GM19467 (cell line): ENCODE results near the gene TMEM209.
"Not testable (repeated sequence)": the region's sequence is repeated elsewhere in the genome, so short reads cannot be mapped to it uniquely, and the experiment has no call there.

ENCODE experiments used
- ATAC-seq: cut with Tn5 transposase; IDR thresholded peaks from one replicate; pipeline ENCODE4 v1.9.1; 2021; ENCODE audit warnings: mild to moderate bottlenecking, moderate library complexity; ENCODE audit not compliant: unreplicated experiment

The TMEM209 gene

DNA sequence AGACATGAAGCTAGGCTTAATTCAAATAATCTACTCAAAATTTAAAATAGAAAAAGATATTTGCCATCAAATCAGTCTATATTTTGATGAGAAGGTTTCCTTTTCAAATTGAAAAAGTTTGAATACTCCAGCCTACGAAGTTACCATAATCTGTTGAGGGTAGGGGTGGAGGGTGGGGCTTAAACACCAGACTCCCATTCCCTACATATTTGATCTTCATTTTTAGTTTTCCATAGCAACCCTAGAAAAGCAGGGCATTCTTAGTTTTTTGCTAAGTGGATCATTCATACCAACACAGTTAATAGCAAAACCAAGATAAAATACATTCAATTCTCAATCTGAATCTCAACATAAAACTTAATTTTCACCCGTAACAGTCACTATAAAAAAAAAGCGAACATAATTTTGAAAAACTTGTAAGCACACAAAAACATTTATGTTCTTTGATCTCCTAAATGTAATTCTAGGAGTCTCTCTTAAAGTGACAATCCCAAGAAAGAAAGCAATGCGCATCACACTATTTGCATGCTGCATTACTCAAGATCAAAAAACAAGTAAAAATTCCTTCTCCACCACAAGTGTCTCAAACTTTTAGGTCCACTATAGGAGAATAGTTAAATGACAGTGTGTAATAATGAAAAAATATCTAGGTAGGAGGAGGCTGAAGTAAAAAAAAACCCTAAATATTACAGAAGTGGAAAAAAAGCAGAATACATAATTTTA lies 30.8 kb downstream of the TMEM209 start:
- ATAC-seq, result no peak

DNA sequence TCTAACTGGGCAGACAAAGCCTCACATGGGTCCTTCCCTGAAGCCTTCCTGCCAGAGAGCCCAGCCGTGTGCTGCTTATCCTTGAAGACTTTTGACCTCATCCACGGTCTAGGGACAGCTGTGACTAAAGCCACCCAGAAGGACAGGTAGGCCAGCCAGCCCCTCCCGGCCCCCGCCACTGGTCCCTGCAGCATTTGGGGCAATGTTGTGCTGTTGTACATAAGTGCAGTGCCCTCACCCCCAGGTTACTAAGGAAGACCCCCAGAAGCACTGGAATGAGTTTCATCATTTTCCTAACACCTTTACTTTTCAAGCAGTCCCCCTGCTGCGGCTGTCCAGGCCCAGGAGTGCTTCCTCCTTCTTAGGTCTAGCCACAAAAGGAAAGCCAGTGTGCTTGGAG lies 43.0 kb downstream of the TMEM209 start:
- no peak for ATAC-seq

DNA sequence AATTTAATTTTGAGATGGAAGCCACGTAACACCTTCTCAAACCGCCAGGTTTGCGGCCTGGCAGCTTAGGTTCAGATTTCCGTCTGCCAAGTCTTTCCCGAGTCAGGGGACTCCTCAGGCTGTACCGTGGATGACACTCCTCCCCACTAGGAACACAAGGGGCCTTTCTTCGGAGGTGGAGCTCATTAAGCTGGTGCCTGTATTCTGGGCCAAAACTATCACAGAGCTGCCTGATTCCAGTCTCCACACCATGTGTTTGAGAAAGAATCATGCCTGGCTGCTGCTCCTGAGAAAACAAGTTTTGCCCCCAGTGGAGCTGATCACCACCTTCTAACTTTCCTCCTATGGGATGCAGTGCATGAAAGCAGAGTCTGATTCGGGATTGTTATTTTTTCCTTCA lies 44.8 kb downstream of the TMEM209 start:
- ATAC-seq, result no peak

- no peak for ATAC-seq
These were observed 45.2 kb downstream of the TMEM209 start for GRCh38 chr7:130160023-130160422.

DNA sequence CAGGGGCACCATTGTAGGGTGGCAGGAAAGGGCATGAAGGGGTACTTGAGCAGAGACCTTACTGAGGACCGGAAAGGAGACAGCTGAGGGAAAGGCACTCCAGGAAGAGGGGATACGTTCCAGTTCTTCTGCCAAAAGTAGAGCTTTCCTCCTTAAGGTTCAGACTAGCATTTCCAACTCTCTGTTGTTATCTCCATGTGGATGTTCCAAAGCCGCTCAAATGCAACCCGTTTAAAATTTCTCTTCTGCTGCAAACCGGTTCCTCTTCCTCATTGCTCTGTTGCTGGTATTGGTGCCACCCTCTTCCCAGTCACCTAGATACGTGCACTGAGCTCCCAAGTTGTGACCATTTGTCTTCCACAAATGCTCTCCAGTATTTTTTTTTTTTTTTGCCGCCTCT lies 47.5 kb downstream of the TMEM209 start:
- ATAC-seq, result no peak

GRCh38 chr7:130156140-130156539 lies 49.1 kb downstream of the TMEM209 start:
- ATAC-seq, result no peak

DNA sequence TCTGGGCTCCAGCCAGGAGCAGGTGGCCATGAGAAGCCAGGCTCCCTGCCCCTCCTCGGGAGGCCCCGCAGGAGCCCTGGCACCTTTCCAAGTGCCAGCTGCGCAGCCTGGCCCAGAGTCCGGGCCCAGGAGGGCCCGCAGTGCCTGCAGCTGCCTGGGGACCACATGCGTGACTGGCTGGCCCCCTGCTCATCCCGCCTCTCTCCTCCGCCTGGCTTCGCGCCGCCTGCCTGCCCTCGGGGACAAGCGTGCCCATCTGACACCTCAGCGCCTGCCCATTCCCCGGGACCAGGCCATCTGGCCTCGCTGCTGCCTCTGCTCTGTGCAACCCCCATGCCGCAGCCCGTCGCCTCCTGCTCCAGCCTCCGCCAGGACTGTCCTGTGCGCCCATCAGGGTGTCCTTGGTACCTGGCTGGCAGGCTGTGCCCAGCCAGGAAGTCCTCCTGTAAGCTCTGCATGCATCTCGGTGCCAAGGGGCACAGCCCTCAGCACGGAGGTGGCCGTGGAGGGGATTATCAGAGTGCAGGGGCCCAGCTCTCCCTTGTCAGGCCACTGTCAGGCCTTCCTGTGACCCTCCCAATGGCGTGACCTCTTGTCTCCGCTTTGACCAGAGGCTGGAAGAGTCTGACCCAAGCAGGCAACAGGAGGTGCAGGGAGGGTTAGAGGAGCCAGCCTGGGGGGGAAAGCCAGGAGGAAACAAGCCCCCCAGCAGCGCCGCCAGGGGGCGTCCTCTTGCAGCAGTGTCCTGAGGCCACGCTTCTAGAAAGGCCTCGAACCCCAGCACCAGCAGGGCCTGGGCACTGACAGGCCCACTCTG lies 50.5 kb downstream of the TMEM209 start:
- no peak for ATAC-seq

GRCh38 chr7:130154131-130154500 lies 51.1 kb downstream of the TMEM209 start:
- no peak for ATAC-seq

DNA sequence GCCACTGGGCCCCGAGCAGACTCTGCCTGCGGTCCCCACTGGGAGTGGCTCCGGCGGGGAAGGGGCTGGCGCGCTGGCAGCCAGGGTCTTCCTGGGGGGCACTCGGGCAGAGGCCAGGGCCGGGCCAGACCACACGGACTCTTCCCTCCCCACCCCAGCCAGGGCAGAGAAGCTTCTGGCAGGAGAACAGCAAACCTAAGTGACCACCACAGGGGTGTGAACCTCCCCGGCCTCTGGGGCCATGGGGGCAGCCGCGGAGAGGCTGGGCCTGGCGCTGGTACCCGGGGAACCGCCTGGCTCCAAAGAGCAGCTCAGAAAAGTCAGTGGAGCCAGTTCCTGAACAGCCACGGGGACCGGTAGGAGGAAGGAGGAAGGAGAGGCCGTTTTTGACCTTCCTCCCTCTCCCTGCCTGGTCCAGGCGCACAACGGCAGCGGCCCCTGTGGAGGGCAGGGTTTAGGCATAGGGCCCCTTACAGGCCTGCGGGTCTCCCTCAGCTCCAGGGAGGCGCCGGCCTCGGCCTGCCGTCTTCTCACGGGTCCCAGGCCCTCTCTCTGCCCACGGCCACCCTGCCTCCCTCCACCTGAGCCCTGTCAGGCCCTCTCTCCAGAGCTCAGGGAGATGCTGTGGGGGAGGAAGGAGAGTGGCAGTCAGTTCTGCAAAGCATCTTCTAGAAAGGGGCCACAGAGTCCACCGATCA lies 51.8 kb downstream of the TMEM209 start:
- ATAC-seq, result no peak

GRCh38 chr7:130152493-130153210 lies 52.6 kb downstream of the TMEM209 start:
- ATAC-seq, result no peak

DNA sequence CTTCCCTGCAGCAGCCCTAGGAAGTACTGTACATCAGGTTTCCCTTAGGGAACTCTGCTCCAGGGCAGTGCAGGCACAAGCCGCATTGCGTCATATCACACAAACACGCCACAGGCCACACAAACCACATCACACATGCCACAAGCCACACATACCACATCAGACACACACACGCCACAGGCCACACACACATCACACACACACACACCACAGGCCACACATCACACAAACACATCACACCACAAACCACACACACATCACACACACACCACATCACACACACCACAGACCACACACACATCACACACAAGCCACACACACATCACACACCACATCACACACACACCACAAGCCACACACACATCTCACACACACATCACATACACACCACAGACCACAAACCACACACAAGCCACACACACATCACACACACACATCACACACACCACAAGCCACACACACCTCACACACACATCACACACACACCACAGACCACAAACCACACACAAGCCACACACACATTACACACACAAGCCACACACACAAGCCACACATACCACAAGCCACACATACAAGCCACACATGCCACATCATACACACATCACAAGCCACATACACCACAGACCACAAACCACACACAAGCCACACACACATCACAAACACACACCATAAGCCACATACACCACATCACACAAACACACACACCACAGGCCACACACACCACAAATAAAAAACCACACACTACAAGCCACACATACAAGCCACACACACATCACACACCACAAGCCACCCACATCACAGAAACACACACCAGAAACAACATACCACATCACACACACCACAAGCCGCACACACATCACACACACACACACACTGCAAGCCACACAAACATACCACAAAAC lies 53.4 kb downstream of the TMEM209 start:
- no peak for ATAC-seq

DNA sequence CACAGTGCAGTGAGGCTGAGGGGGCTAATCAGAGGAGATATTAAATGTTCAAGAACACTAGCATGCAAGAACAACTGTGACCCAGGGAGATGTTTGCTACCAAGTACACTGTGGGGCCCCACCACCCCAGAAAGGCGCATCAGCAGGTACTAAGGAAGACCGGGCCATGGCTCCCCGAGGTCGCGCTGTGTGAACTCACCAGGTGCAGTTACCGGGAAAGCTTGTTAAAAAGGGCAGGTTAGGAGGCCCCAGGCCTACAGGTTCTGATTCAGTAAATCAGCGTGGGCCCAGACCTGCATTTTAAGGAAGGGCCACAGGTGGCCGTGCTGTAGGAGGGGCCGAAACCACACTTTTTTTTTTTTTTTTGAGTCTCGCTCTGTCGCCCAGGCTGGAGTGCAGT lies 54.6 kb downstream of the TMEM209 start:
- ATAC-seq, result no peak

GRCh38 chr7:130149281-130150139 lies 55.7 kb downstream of the TMEM209 start:
- no peak for ATAC-seq

GRCh38 chr7:130148561-130148960 lies 56.6 kb downstream of the TMEM209 start:
- ATAC-seq, result no peak

DNA sequence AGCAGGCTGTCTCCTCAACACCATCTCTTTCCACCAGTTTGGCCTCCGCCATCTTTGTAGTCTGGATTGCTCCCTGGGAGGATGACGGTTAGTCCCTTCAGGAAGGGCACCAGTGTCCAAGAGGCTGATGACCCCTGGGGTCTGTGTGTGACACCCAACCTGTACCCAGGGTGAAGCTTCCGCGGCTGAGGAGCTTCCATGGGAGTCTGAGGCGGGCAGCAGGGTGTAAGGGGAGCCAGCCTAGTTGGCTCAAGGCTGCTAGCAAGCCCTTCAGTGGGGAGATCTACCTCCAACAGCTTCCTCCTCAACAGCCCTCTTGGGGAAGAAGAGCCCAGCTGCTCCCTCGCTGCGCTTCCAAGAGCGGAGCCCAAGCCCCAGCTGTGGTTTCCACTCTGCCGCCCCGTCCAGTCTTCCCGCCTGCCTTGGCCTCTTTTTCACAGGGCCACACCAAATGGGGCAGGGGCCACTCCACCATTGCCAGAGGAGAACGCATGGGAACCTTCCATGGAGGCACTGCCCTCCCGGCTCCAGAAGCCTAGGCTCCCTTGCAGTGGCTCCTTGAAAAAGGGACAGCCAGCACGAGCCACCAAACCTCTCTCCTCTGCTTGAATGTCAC lies 57.4 kb downstream of the TMEM209 start:
- no peak for ATAC-seq

GRCh38 chr7:130146693-130147405 lies 58.4 kb downstream of the TMEM209 start:
- no peak for ATAC-seq

GRCh38 chr7:130146142-130146541 lies 59.1 kb downstream of the TMEM209 start:
- ATAC-seq, result not testable (repeated sequence)

GRCh38 chr7:130145424-130146100 lies 59.6 kb downstream of the TMEM209 start:
- ATAC-seq, result no peak
